Measurements from ENCODE around the gene MTO1.

Gene MTO1

DNA sequence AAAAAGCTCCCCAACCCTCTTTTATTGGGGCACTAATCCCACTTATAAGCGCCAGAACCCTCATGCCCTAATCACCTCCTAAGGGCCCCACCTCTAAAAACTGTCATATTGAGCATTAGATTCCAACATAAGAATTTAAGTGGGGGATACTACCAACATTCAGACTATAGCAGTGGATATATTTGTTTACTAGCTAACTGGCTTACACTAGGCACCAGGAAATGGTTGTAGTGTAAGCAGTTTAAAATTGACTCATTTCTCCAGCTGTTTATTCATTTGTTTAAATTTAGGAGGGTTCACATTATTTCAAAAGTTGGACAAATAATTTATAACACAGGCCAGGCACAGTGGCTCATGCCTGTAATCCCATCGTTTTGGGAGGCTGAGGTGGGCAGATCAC is 22.9 kb downstream of the MTO1 start:
- H3K27ac ChIP-seq (ENCODE audit: extremely low read depth, low read depth, low read length) = no peak overlapping the region
- no peaks in the 10 kb centered on the region for H3K4me1 ChIP-seq (ENCODE audit: control insufficient read depth, insufficient read depth, low read length)
- H3K9me3 ChIP-seq (ENCODE audit: control insufficient read depth, insufficient read depth, low read depth, low read length) = no peaks in the 10 kb centered on the region
- H3K36me3 ChIP-seq (ENCODE audit: control insufficient read depth in 2 of 2, insufficient read depth in 1 of 2, low read length in 2 of 2) = peaks cover 76 to 94% of the 10 kb centered on the region in 2 experiments
- TF ChIP-seq ZNF654 (tag by site-specific recombination; IDR thresholded peaks at IDR 0.05; ENCODE audit: low read depth) = no peak
- TF ChIP-seq, protein P1, sequence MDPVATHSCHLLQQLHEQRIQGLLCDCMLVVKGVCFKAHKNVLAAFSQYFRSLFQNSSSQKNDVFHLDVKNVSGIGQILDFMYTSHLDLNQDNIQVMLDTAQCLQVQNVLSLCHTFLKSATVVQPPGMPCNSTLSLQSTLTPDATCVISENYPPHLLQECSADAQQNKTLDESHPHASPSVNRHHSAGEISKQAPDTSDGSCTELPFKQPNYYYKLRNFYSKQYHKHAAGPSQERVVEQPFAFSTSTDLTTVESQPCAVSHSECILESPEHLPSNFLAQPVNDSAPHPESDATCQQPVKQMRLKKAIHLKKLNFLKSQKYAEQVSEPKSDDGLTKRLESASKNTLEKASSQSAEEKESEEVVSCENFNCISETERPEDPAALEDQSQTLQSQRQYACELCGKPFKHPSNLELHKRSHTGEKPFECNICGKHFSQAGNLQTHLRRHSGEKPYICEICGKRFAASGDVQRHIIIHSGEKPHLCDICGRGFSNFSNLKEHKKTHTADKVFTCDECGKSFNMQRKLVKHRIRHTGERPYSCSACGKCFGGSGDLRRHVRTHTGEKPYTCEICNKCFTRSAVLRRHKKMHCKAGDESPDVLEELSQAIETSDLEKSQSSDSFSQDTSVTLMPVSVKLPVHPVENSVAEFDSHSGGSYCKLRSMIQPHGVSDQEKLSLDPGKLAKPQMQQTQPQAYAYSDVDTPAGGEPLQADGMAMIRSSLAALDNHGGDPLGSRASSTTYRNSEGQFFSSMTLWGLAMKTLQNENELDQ (tag by site-specific recombination; IDR thresholded peaks at IDR 0.05; ENCODE audit: low read depth) = no peak
- TF ChIP-seq ZNF335 (tag by site-specific recombination; conservative IDR thresholded peaks at IDR 0.05) = no peak
- no peak for TF ChIP-seq ZNF626 (tag by site-specific recombination; IDR thresholded peaks at IDR 0.05)
- no peak for TF ChIP-seq ZNF423 (tag by site-specific recombination; IDR thresholded peaks at IDR 0.05)
- no peak for TF ChIP-seq ZSCAN5A (tag by site-specific recombination; IDR thresholded peaks at IDR 0.05)
- no peak for TF ChIP-seq ZNF37A (tag by site-specific recombination; IDR thresholded peaks at IDR 0.05)
- no peak for TF ChIP-seq ZNF169 (tag by site-specific recombination; IDR thresholded peaks at IDR 0.05)
- no peak for TF ChIP-seq SP3 (tag by site-specific recombination; IDR thresholded peaks at IDR 0.05)
- TF ChIP-seq ZNF488 (tag by site-specific recombination; IDR thresholded peaks at IDR 0.05) = no peak
- no peak for TF ChIP-seq KLF16 (tag by site-specific recombination; IDR thresholded peaks at IDR 0.05)
- H3K4me3 ChIP-seq (ENCODE audit: low read depth, low read length) = no peak overlapping the region
- ChIA-PET POLR2A (interaction anchor here (2.1 kb wide), 1 partner anchor 12 kb away, joined by 5 read pairs; no protein-coding TSS in a partner anchor), CTCF (interaction anchor here (0.6 kb wide), 1 partner anchor 95 kb away, joined by 3 read pairs; no protein-coding TSS in a partner anchor)

DNA sequence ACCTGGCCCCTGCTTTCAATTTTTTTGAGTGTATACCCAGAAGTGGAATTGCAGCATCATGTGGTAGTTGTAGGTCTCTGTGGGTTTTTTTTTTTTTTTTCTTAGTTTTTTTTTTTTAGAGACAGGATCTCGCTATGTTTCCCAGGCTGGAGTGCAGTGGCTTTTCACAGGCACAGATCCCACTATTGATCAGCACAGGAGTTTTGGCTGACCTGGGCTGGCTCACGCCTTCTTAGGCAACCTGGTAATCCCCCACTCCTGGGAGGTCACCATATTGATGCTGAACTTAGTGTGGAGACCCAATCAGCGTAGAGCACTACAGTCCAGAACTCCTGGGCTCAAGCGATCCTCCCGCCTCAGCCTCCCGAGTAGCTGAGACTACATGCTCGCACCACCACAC is 25.9 kb downstream of the MTO1 start:
- Histone ChIP-seq H3K27ac (ENCODE audit: extremely low read depth, low read depth, low read length) (no peak overlapping the region), H3K4me3 (ENCODE audit: low read depth, low read length) (no peak overlapping the region), H3K4me1 (ENCODE audit: control insufficient read depth, insufficient read depth, low read length) (no peaks in the 10 kb centered on the region), H3K36me3 (ENCODE audit: control insufficient read depth in 2 of 2, insufficient read depth in 1 of 2, low read length in 2 of 2) (peaks cover 65 to 87% of the 10 kb centered on the region in 2 experiments), H3K9me3 (ENCODE audit: control insufficient read depth, insufficient read depth, low read depth, low read length) (no peaks in the 10 kb centered on the region)
- TF ChIP-seq ZNF704 (tag by site-specific recombination; IDR thresholded peaks at IDR 0.05) = no peak
- TF ChIP-seq ZNF561 (tag by site-specific recombination; IDR thresholded peaks at IDR 0.05; ENCODE audit: borderline replicate concordance) = no peak
- no peak for TF ChIP-seq ZNF473 (tag by site-specific recombination; IDR thresholded peaks at IDR 0.05)
- no peak for TF ChIP-seq ZNF658 (tag by site-specific recombination; IDR thresholded peaks at IDR 0.05)
- POLR2A ChIA-PET = interaction anchor here (1.1 kb wide), 1 partner anchor 26 kb away, joined by 3 read pairs; no protein-coding TSS in a partner anchor
- CTCF ChIA-PET = interaction anchor here (1.2 kb wide), 2 partner anchors 13 to 123 kb away, joined by 3 to 4 read pairs; no protein-coding TSS in a partner anchor

DNA sequence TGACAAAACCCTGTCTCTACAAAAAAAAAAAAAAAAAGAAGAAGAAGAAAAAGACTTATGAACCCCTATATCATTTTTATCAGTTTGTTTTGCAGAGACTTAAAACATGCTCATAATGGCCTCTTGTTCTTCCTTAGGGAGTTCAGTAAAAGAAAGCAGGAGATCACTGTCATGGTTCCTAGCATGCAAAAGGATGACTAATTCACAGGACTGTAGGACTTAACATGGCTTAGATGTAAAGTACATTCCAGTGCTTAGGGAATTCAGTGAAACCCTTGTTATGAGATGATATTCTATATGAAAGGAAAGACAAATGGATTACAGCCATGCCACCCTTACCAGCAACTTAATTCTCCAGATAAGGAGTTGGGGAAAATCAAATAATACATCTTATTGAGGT is 29.8 kb downstream of the MTO1 start:
- CTCF ChIA-PET = interaction anchor here (0.6 kb wide), 1 partner anchor 113 kb away, joined by 3 read pairs; no protein-coding TSS in a partner anchor
- no peak overlapping the region for H3K4me3 ChIP-seq (ENCODE audit: low read depth, low read length)
- H3K4me1 ChIP-seq (ENCODE audit: control insufficient read depth, insufficient read depth, low read length) = no peaks in the 10 kb centered on the region
- POLR2A ChIA-PET = no interaction called here
- TF ChIP-seq HOXC10 (CRISPR knock-in tag; IDR thresholded peaks at IDR 0.05) = no peak
- TF ChIP-seq SP3 (tag by site-specific recombination; IDR thresholded peaks at IDR 0.05) = no peak
- no peak for TF ChIP-seq RBAK (tag by site-specific recombination; IDR thresholded peaks at IDR 0.05)
- no peak for TF ChIP-seq YY1 (tag by site-specific recombination; IDR thresholded peaks at IDR 0.05)
- no peak for TF ChIP-seq GLI4 (tag by site-specific recombination; IDR thresholded peaks at IDR 0.05)
- TF ChIP-seq YY2 (tag by site-specific recombination; IDR thresholded peaks at IDR 0.05) = no peak
- no peak overlapping the region for H3K27ac ChIP-seq (ENCODE audit: extremely low read depth, low read depth, low read length)
- peaks cover 49 to 76% of the 10 kb centered on the region in 2 experiments for H3K36me3 ChIP-seq (ENCODE audit: control insufficient read depth in 2 of 2, insufficient read depth in 1 of 2, low read length in 2 of 2)
- no peaks in the 10 kb centered on the region for H3K9me3 ChIP-seq (ENCODE audit: control insufficient read depth, insufficient read depth, low read depth, low read length)

Data from HEK293 (cell line).